ENCODE results near the gene EXOC4.
A peak's percentile ranks its signal among the peaks of the same experiment; 100 is the strongest.
"Not testable (repeated sequence)": the region's sequence is repeated elsewhere in the genome, so short reads cannot be mapped to it uniquely, and the experiment has no call there.

Gene EXOC4

DNA sequence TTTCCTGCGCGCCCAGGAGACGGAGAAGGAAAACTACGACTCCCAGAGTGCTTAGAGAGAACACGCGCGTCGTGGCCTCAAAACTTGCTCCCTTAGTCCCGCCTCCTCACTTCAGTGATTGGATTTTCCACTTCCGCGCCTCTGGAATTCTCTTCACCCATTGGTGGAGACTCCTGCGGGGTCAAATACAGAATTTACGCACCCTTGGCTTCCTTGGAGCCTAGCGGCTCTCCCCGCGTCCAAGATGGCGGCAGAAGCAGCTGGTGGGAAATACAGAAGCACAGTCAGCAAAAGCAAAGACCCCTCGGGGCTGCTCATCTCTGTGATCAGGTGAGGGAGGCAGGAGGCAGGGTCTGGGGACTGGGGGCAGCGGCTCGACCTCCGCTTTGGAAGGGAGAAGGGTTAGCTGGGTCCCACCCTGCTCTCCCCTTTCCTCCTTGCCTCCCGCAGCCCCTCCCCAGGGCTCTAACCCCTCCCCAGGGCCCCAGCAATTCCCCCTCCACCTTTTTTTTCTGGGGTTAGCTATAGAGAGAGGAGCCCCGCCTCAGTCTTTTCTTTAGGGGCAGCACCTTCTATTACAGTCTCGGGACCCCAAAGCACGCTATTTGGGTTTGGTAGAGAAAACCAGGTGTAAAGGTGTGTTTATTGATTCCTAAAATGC, at the start of gene EXOC4:
TSS of gene EXOC4 (plus strand) at position 221 of the 661 bp plus-strand sequence.
- DNase-seq, result peak; percentile 99

DNA sequence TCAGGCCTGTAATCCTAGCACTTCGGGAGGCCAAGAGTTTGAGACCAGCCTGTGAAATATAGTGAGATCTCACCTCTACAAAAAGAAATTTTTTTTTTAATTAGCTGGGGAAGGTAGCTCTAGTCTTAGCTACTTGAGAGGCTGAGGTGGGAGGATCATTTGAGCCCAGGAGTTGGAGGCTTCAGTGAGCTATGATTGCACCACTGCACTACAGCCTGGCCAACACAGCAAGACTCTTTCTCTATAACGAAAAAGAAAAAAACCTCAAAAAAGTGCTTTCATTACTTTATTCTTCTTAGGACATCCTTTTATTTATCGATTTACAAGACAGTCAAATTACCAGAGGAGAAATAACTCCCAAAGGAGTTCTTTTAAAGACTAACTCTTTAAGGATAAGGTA, 49.4 kb upstream of the EXOC4 start:
- DNase-seq, result no peak

DNA sequence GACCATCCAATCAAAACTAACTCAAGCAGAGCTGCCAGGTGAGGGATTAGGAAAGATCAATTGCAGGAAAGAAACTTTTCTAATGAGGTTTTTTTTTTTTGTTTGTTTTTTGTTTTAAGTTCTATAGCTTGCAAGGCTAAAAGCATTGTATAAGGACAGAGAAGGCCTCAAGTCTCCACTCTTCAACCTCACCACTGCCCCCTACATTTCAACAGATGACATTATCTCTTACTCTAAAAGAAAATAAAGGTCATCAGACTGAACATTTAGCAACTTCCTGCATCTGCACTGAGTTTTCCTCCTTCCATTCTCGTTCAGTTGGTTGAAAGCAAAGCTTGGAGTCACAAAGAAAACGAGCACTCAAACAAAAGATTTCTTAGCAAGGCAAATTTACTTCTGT, 45.2 kb upstream of the EXOC4 start:
- no peak for DNase-seq

DNA sequence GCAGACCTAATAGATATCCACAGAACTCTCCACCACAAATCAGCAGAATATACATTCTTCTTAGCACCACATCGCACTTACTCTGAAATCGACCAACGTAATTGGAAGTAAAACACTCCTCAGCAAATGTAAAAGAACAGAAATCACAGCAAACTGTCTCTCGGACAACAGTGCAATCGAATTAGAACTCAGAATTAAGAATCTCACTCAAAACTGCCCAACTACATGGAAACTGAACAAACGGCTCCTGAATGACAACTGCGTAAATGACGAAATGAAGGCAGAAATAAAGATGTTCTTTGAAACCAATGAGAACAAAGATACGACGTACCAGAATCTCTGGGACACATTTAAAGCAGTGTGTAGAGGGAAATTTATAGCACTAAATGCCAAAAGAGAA, 42.1 kb upstream of the EXOC4 start:
- DNase-seq, result not testable (repeated sequence)

DNA sequence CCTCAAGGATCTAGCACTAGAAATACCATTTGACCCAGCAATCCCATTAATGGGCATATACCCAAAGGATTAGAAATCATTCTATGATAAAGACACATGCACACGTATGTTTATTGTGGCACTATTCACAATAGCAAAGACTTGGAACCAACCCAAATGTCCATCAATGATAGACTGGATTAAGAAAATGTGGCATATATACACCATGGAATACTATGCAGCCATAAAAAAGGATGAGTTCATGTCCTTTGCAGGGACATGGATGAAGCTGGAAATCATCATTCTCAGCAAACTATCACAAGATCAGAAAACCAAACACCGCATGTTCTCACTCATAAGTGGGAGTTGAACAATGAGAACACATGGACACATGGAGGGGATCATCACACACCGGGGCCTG, 39.1 kb upstream of the EXOC4 start:
- DNase-seq, result not testable (repeated sequence)

DNA sequence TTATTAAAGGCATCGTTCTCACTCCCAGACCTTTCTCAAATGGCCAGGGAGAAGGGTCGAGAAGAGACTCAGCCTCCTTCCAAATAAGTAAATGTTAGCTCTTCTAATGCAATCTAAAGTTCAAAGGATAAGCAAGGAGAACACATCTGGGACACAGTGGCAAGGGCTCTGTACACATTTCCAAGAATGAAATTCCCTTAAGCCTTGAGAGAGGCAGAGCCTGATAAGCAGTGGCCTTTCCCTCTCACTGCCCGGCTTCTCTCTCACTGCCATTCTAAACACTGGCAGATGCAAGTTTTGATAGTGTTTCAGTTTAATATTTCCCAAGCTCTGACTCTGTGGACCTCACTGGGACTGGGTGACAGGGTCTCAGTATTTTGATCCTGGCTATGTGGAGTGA, 35.1 kb upstream of the EXOC4 start:
- DNase-seq, result no peak

DNA sequence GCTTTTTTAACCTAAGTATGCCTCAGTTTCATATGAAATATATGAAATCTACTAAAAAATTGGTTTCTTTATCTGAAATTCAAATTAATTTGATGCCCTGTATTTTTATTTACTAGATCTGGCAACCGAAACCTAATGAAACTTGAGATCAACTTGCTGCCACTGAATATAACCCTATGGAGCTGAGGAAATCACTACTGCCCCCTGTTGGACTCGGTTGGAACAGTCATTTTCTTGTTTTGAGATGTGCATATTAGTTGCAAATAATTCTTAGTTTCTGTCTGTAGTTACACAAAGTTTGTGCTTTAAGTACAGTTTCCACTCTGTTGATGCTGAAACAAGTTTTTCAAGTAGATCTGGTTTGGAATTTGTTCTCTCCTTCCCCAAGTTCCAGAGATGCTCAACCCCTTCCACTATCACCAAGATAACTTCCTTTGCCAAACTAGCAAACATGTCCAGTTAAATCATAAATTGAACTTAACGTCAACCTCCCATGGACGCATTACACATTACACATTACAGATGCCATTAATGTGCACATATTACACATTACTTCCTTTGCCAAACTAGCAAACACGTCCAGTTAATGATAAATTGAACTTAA, 22.2 kb upstream of the EXOC4 start:
- peak; percentile 50 for DNase-seq

DNA sequence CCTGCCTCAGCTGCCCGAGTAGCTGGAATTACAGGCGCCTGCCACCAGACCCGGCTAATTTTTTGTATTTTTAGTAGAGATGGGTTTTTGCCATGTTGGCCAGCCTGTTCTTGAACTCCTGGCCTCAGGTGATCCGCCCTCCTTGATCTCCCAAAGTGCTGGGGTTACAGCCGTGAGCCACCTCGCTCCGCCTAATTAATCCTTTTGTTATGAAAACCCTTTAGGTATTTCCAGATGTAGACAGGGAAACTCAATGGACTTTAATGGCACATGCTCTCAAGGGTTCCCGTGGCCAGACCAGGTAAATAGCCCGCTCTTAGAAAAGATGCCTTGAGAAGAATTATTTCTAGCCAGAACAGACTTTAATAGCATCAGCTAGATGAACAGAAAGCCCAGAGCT, 19.7 kb upstream of the EXOC4 start:
- DNase-seq, result no peak

DNA sequence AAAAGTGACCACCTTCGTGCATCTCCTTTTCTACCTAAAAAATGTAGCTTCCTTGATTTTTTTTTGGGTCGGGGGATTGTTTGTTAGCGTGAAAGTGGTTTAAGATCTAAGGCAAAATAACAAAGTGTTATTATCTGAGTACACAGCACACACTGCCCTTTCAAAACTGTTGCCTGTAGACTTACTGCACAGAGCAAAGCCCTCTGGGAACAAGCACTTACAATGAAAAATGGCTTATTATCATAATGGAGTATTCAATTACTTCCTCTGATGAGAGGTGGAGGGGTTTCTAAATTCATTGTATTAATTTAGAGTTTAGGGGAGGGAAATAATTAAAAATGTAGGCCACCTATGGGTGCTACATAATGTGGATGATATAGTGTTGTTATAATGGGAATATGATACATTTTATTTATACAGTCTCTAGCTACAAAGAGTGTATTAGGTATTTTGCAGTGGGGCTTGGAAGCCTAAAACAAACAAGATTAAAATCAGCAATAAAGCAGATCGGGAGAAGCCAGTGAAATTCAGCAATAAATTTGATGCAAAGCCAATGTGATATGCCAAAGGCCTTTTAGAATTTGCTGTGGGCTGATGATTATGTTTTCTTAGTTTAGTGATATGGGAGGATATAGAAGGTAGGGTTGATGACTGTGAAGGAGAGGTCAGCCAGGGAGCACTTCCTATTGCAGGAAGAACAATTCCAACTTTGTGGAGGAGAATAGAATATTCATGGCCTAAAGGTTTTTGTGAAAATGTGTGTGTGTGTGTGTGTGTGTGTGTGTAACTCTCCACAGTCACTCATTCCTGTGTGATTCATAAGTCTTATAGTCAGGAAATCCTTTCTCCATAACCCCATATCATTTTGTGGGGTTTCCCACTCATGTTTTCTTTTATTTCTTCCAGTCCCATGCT, 17.7 kb upstream of the EXOC4 start:
- DNase-seq, result no peak

DNA sequence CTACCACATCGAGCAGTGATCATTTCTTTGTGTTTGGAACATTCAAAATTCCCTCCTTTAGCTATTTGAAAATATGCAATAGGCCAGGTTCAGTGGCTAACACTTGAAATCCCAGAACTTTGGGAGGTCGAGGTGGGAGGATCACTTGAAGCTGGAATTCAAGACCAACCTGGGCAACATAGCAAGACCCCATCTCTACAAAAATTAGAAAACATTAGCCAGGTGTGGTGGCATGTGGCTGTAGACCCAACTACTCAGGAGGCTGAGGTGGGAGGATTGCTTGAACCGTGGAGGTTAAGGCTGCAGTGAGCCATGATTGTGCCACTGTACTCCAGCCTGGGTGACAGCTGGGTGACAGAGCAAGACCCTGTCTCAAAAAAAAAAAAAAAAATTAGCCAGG, 15.3 kb upstream of the EXOC4 start:
- no peak for DNase-seq

DNA sequence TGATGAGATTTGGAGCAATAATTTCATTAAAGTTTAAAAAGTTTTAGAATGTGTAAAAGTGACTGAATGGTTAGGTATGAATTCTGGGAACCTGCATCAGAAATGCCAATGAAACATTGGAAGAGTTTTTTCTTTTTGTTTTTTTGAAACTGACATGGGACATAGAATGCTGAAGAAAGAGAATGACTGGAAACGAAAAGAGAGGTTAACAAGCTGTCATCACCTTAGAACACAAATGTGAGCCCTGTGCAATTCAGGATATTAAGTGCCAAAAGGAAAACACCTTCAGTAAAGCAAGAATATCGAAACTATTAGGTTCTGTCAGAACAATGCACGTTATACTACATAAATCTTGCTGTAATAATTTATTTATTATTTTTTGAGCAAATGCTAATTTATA, 12.6 kb upstream of the EXOC4 start:
- no peak for DNase-seq

DNA sequence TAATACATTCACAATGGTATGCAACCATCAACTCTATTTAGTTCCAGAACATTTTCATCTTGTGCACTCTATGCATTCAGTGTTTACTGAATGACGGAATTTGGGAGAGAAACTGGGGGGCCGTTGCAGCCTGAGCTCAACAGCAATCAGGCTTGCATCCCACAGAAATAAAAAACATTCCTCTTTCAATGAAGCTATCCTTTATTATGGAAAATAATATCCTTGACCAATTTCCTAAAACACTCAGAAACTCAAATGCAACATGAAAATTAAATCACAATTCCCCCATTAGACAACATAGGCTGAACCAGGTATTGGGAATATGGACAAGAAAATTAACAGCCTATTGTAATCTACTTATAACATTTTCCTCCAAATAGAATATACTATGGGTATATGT, 6.3 kb upstream of the EXOC4 start:
- no peak for DNase-seq

DNA sequence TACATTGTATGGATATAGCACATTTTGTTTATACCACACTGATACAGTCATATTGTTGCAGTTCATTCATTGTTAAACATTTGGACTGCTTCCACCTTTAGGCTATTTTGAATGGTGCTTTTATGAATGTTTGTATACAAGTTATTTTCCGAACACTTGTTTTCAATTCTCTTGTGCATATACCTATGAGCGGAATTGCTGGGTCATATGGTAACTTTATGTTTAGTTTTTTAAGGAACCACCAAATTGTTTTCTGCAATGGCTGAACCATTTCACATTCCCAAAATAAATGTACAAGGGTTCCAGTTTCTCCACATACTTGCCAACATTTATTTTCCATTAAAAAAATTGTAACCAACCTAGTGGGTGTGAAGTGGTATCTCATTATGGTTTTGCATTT, 4.0 kb upstream of the EXOC4 start:
- no peak for DNase-seq

DNA sequence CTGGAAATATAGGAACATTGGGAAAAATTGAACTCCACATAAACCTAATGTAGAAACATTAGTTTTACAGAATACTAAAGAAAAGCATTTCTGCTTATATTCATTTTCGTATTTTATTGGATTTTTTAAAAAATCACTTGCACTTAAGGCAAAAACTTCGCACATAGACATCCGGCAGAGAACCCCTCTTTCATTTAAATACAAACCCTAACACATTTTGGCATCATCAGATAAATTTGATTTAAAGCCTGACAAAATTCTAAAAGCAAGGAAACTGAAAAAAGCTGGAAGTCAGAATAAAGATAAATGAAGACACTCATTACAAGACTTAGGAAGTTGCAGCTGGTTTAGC, 396 bp upstream of the EXOC4 start:
- DNase-seq, result no peak

DNA sequence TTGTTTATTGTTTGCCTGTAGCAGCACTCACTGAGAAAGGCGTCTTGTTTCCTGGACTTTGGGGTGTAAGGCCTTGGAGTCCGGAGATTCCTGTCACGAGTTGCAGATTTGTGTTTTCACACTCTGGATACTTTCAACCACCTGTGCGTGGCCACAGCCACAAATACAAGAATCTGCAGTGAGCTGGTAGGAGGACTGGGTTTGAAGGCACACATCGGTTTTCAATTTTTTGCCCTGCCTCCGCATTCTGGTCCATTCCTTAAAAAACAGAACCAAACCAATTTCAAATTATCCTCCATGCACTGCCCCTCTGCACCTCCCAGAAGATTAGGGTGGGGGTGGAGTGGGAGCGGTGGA, 619 bp downstream of the EXOC4 start:
- no peak for DNase-seq

DNA sequence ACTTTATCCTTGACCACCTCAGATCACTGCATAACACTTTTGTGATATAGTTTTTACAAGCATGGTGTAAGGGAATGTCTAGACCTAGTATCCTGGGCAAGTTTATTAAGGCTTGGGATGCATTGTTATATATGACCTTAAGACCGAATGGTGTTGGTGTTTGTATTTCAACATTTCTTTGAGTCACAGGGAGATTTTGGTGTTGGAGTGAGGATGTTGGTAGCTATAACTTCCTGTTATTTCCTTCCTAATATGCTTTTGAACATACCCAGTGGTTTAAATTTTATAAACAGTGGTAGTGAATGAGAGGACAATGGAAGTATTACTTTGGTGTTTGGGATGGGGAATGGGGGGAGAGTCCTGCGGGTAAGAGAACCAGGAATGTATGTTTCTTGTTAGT, 2.6 kb downstream of the EXOC4 start:
- no peak for DNase-seq

DNA sequence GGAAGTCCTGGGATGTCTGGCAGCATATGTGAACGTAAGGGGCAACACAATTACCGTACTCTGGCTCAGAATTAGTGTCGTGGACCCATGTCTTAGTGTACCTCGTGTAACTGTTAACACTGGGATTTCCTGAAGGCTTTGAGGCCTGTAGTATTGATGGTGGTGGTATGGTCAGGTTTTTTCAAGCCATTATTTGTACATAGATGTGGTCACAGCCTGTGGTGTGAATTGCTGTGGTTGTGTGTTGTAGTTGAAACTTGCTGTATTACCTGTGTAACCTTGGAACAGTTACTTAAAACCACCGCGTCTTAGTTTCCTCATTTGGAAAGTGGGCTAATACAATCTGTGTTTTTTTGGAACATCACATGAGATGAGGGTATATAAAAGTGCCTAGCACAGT, 5.3 kb downstream of the EXOC4 start:
- DNase-seq, result no peak

DNA sequence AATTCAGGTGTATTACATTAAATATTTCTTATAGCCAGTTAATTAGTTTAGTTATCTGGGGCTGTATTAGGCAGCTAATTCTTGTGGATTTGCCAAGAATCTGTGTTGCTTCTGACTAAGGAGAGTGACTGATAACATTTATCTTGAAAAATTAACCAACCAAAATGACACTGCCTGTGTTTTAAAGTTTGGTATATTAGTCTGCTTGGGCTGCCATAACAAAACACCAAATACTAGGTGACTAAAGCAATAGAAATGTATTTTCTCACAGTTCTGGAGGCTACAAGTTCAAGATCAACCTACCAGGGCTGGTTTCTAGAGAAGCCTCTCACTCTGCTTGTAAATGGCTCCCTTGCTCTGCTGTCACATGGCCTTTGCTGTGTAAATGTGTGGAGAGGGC, 12.9 kb downstream of the EXOC4 start:
- no peak for DNase-seq

DNA sequence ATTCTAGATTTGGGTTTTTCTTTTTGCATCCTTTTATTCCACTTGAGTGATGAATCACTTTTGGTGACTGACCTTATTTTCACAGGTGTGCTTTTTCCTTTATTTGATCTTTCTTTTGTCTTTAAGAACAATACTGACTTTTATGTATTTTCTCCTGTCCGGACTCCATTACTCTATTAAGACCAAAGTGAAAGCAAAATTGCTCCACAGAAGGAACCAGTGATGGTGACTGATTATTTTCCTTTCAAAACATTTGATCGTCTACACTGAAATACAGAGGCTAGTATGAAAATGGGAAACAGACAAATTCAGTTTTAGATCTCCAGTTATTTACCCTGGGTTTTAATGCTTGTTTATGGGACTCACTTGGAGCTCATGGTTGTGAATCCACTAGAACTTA, 15.5 kb downstream of the EXOC4 start:
- no peak for DNase-seq

DNA sequence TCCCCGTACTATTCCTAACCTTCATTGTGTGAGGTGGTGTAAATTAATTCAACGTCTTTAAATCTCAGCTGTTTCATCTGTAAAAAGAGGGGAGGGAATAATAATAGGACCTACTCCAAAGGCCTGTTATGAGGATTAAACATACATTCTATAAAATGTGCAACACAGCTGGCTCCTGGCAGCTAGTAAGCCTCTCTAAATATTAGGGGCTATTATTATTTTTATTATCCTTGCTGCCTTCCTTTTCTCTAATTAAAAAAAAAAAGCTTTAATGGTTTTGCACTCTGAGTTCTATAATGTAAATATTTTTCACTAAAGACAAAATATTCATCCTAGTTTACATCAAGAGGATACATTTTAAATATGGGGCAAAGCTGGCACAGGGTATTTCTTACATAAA, 19.5 kb downstream of the EXOC4 start:
- DNase-seq, result no peak

DNA sequence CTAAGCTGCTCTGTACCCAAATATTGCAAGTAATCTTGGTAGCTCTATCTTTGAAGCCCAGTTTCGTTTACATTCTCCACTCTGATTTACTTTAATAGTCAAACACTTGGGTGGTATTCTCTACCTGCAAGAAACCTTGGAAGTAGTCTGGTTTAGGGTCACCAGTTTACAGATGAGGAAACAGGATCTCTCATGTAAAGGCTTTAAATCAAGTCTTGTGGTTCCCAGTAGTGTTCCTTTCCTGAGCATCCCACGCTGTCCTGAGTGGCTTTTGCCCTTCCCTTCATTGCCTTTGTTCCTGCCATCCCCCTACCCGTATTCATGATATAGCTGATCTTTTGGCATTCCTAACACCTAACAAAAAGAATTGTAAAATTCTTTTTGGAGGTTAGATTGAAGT, 20.3 kb downstream of the EXOC4 start:
- DNase-seq, result no peak

DNA sequence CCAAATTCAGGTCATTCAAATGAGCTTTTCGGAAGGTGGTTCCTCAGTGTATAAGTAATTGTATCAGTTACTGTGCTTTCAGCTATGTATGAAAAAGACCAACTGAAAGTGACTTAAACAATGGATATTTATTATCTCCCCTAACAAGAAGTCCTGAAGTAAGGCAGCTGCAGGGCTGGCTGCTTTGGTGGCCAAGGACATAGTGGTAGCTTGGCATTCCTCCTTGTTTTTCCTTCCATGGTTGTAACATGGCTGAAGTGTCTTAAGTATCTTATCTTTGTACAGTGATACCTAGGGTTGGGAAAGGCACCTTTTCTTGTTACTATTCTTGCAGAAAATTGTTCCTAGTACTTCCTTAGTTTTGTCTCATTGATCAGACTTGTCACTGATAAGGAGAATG, 21.4 kb downstream of the EXOC4 start:
- DNase-seq, result no peak

DNA sequence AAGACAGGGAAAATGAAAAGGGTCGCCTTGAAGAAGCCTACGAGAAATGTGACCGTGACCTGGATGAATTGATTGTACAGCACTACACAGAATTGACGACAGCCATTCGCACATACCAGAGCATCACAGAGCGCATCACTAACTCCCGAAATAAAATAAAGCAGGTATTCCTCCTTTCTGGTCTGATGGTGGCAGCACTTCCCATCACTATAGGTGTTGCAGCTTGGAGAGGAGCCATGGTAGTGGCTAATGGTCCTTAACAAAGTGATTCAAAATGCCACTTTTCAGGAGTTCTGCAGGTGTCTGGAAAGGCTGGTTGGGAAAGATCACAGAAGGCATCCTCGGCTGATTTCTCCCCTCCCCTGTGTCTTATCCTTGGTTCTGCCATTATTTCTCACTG, 22.1 kb downstream of the EXOC4 start:
- DNase-seq, result no peak

DNA sequence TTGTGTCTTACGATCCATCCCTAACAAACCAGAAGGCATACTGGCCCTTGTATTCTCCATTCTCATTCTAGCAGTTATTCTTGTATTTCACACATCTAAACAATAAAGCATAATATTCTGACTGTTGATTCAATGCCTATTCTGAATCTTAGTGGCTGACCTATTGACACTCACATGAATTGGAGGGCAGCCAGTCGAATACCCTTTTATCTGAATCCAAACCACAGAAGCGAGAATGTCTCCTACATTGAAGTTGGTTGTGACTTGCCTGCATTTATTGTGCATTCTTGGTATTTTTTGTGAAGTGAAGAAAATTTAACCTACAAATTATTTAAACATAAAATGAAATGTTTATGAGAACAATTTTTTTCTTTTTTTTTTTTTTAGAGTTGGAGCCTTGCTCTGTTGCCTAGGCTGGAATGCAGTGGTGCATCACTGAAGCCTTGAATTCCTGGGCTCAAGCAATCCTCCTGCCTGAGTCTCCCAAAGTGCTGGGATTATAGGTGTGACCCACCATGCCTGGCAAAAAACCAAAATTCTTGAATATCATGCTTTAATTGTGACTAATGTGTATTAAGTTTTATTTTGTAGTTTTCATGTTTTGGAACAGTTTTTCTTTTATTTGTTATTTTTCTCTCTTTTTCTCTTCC, 22.7 kb downstream of the EXOC4 start:
- no peak for DNase-seq
